Measurements from ENCODE around the gene PLEKHM2.

GRCh38 chr1:15674386-15675159 is 9.5 kb upstream of the PLEKHM2 start:
- no peak for TF ChIP-seq CTCF (IDR thresholded peaks at IDR 0.05 in 2 of 3, conservative IDR thresholded peaks at IDR 0.05 in 1 of 3; ENCODE audit: borderline replicate concordance in 1 of 3, insufficient read depth in 1 of 3, low read depth in 2 of 3, low read length in 2 of 3)
- TF ChIP-seq ZBTB33 (IDR thresholded peaks at IDR 0.05; ENCODE audit: extremely low read depth, insufficient replicate concordance, low read length), result no peak
- TF ChIP-seq MAX (IDR thresholded peaks at IDR 0.05), result no peak
- TF ChIP-seq POLR2A (IDR thresholded peaks at IDR 0.05; ENCODE audit: borderline replicate concordance, extremely low read depth, insufficient read depth, insufficient read length), result no peak
- no peak for TF ChIP-seq FOSL1 (IDR thresholded peaks at IDR 0.05; ENCODE audit: low read depth)
- no peak for TF ChIP-seq JUND (IDR thresholded peaks at IDR 0.05)
- no peak for TF ChIP-seq EZH2 (IDR thresholded peaks at IDR 0.05)
- no peak for TF ChIP-seq EGR1 (IDR thresholded peaks at IDR 0.05; ENCODE audit: low read depth)
- no peak for TF ChIP-seq EZH2phosphoT487 (IDR thresholded peaks at IDR 0.05; ENCODE audit: borderline replicate concordance)
- TF ChIP-seq SIN3A (IDR thresholded peaks at IDR 0.05; ENCODE audit: low read depth), result no peak
- TF ChIP-seq POLR2AphosphoS5 (IDR thresholded peaks at IDR 0.05; ENCODE audit: low read depth, low read length), result no peak

All from HCT116 (cell line).